Activated T-cell treated with anti-CD3 and anti-CD28 coated beads, Interleukin-2, amount 50 U/mL, for 24 hours (primary cell): ENCODE measurements around the gene CYP39A1.

Source experiments
- DNase-seq: peaks from one replicate; pipeline ENCODE4 v3.0.0-alpha.2; 2020
- H3K27ac Mint-ChIP-seq: 2 replicates; pipeline ENCODE4 v1.8.0; 2020; ENCODE audit warnings: mild to moderate bottlenecking, mixed read lengths
- H3K27me3 Mint-ChIP-seq: 2 replicates; pipeline ENCODE4 v1.8.0; 2020; ENCODE audit warnings: mixed read lengths
- H3K36me3 Mint-ChIP-seq: 2 replicates; pipeline ENCODE4 v1.8.0; 2020; ENCODE audit warnings: low read depth, mixed read lengths
- H3K4me1 Mint-ChIP-seq: 2 replicates; pipeline ENCODE4 v1.8.0; 2020; ENCODE audit warnings: low read depth, mixed read lengths
- H3K4me3 Mint-ChIP-seq: 2 replicates; pipeline ENCODE4 v1.8.0; 2020; ENCODE audit warnings: mild to moderate bottlenecking, moderate library complexity, mixed read lengths
- H3K9me3 Mint-ChIP-seq: 2 replicates; pipeline ENCODE4 v1.8.0; 2020; ENCODE audit warnings: mixed read lengths

The CYP39A1 gene

DNA sequence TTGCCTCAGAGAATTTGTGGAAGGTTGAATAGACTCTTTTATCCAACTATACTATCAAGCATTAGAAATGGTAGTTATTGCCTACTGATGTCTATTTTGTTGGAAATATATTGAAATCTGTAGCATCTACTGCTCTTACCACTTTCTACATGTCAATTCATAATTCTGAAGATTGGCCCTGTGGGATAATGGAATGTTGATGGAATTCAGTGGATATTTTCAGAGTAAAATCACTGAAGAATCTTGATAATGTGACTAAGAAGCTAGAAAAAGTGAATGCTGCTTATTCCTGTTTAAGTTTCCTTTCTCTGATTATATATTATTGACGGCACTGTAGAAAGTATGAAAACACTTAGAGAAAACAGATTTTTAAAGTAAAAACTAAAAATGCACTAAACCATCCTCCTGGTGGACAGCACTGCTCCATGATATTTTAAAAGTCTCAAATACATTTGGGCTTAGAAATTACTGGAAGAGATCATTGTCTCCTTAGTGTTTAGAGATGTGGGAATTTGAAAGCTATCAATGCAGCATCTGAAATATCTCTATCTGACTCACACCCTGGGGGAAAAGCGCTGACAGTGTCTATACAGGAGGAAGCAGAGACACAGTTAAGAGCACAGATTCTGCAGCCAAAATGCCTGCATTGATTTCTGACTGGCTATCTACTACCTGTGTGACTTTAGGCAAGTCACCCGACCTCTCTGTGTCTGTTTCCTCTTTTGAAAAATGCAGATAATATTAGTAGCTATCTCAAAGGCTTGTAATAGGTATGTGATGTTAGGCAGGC is 123.5 kb downstream of the CYP39A1 start:
- Mint-ChIP-seq H3K27ac (no peak overlapping the region), H3K4me1 (no peaks in the 10 kb centered on the region), H3K36me3 (no peaks in the 10 kb centered on the region), H3K4me3 (no peak overlapping the region), H3K9me3 (no peaks in the 10 kb centered on the region), H3K27me3 (peaks cover 51% of the 10 kb centered on the region)
- DNase-seq = no peak

GRCh38 chr6:46526607-46527006 is 126.0 kb downstream of the CYP39A1 start:
- Mint-ChIP-seq H3K4me3 (no peak overlapping the region), H3K27ac (no peak overlapping the region), H3K4me1 (no peaks in the 10 kb centered on the region), H3K27me3 (peaks cover 45% of the 10 kb centered on the region), H3K36me3 (no peaks in the 10 kb centered on the region), H3K9me3 (no peaks in the 10 kb centered on the region)
- no peak for DNase-seq

- Mint-ChIP-seq H3K4me1 (no peaks in the 10 kb centered on the region), H3K4me3 (no peak overlapping the region), H3K36me3 (no peaks in the 10 kb centered on the region), H3K27ac (no peak overlapping the region), H3K27me3 (peaks cover 44% of the 10 kb centered on the region), H3K9me3 (no peaks in the 10 kb centered on the region)
- DNase-seq = no peak
Measured at GRCh38 chr6:46525583-46525982, 127.0 kb downstream of the CYP39A1 start.

DNA sequence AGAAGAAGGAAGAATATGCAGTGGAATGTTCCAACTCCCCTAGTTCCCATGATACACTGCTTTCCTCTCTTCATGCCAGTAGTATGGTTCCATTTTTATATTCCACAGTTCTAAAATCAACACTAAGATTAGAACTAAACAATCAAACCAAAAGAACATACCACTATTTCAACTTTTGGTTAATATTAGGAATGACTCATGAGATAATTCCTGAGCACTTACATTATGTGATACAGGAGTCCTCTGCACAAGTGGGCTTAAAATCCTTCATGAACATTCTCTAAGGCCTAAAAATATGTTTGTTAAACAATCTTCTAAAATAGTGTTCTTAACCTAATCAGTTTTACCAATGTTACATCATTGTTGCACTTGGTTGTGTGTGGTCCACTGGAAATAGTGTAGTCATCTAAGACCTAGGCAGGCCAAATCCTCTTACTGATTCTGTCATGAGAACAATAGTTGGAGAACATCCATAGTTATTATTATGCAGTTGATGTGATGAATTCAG is 131.1 kb downstream of the CYP39A1 start:
- H3K27me3 Mint-ChIP-seq = peaks cover 17% of the 10 kb centered on the region
- DNase-seq = no peak
- no peaks in the 10 kb centered on the region for H3K4me1 Mint-ChIP-seq
- no peaks in the 10 kb centered on the region for H3K9me3 Mint-ChIP-seq
- H3K27ac Mint-ChIP-seq = no peak overlapping the region
- no peaks in the 10 kb centered on the region for H3K36me3 Mint-ChIP-seq
- no peak overlapping the region for H3K4me3 Mint-ChIP-seq

DNA sequence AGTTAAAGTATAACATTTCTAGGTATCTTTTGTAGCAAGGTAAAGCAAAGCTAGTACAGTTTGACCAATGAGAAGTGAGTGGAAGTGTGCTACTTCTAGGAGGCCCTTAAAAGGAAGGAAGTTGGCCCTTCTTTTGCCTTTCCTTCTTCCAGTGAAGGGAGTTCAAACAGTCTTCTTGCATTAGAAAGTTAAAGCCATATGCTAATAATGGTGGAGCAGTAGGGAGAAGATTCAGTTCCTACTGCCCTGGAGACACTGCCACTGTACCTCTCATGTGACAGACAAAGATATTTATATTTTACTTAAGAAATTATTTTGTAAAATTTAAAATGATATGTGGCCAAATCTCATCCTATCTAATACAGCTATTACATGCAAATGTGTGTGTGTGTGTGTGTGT is 135.4 kb downstream of the CYP39A1 start:
- Mint-ChIP-seq H3K27ac (no peak overlapping the region), H3K27me3 (peaks cover 10% of the 10 kb centered on the region), H3K4me1 (no peaks in the 10 kb centered on the region), H3K9me3 (no peaks in the 10 kb centered on the region), H3K4me3 (no peak overlapping the region), H3K36me3 (no peaks in the 10 kb centered on the region)
- DNase-seq = no peak

DNA sequence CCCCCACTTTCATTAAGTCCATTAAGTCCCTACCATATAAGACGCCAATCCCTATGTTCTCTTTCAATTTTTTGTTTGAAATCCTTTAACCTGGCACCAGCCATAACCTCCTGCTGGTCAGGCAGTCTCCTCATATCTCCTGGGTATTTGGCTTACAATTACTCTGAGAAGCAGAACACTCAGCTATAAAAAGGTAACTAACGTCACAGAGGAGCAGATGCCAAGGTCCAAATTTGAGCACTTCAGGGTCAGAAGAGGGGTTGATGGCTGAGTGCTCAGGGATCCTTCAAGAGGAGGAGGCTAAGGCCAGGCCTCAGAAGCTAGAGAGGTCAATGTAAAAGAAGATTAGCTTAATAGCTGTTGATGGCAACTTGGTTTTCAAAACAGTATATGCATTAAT is 139.1 kb downstream of the CYP39A1 start:
- no peak for DNase-seq
- H3K27me3 Mint-ChIP-seq = peaks cover 16% of the 10 kb centered on the region
- H3K9me3 Mint-ChIP-seq = no peaks in the 10 kb centered on the region
- no peaks in the 10 kb centered on the region for H3K36me3 Mint-ChIP-seq
- H3K27ac Mint-ChIP-seq = no peak overlapping the region
- no peak overlapping the region for H3K4me3 Mint-ChIP-seq
- no peaks in the 10 kb centered on the region for H3K4me1 Mint-ChIP-seq

- Mint-ChIP-seq H3K36me3 (no peaks in the 10 kb centered on the region), H3K27ac (no peak overlapping the region), H3K9me3 (no peaks in the 10 kb centered on the region)
Measured at GRCh38 chr6:46511320-46511719, 141.3 kb downstream of the CYP39A1 start.

DNA sequence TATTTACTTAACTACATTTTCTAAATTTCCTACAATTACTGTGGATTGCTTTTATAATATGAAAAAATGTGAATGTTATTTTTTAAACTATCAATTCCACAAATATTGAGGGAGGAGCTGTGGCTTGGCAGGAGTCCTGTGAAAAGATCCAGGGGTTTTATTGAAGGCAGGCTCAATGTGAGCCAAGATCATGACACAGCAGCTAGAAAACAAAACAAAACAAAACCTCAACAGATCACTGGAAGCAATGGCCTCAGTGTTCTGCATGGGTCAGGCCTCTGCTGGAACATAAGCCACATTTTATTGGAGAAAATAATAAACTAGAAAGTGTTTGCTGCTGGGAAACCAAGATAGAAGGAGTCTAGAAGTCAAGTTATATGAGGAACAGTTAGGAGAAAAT is 142.0 kb downstream of the CYP39A1 start:
- H3K36me3 Mint-ChIP-seq = no peaks in the 10 kb centered on the region
- no peak for DNase-seq
- H3K27me3 Mint-ChIP-seq = peaks cover 16% of the 10 kb centered on the region
- H3K4me3 Mint-ChIP-seq = no peak overlapping the region
- H3K9me3 Mint-ChIP-seq = no peaks in the 10 kb centered on the region
- H3K27ac Mint-ChIP-seq = no peak overlapping the region
- no peaks in the 10 kb centered on the region for H3K4me1 Mint-ChIP-seq

More at GRCh38 chr6:46511320-46511719, 141.3 kb downstream of the CYP39A1 start:
- H3K4me3 Mint-ChIP-seq = no peak overlapping the region
- no peak for DNase-seq
- no peaks in the 10 kb centered on the region for H3K4me1 Mint-ChIP-seq
- H3K27me3 Mint-ChIP-seq = peaks cover 16% of the 10 kb centered on the region

- Mint-ChIP-seq H3K9me3 (no peaks in the 10 kb centered on the region), H3K27me3 (peaks cover 14% of the 10 kb centered on the region)
Measured at GRCh38 chr6:46509981-46510510, 142.6 kb downstream of the CYP39A1 start.

GRCh38 chr6:46509063-46509462 is 143.6 kb downstream of the CYP39A1 start:
- DNase-seq = no peak
- Mint-ChIP-seq H3K9me3 (no peaks in the 10 kb centered on the region), H3K4me1 (no peaks in the 10 kb centered on the region), H3K27ac (no peak overlapping the region), H3K27me3 (peaks cover 14% of the 10 kb centered on the region), H3K4me3 (no peak overlapping the region), H3K36me3 (no peaks in the 10 kb centered on the region)

More at GRCh38 chr6:46509981-46510510, 142.6 kb downstream of the CYP39A1 start:
- Mint-ChIP-seq H3K27ac (no peak overlapping the region), H3K4me3 (no peak overlapping the region), H3K36me3 (no peaks in the 10 kb centered on the region), H3K4me1 (no peaks in the 10 kb centered on the region)
- no peak for DNase-seq

DNA sequence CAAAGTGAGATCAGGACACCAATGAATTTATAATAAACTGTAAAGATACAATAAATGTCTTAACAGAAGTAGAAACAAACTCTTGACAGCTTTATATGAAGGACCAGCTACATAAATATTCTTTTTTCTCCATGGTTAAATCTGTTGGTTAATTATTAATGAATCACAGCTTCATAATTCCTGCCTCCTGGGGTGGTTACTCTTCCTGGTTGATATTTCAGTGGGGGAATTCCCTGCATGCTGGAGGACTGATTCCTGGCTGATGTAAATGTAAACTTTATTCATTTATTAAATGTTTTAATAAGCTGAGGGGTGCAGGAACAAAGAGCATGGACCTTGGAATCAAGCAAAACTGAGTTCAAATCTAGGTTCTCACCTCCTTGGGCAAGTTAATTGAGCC is 145.2 kb downstream of the CYP39A1 start:
- DNase-seq = no peak
- Mint-ChIP-seq H3K4me3 (no peak overlapping the region), H3K36me3 (no peaks in the 10 kb centered on the region), H3K27me3 (peaks cover 11% of the 10 kb centered on the region), H3K27ac (no peak overlapping the region), H3K9me3 (no peaks in the 10 kb centered on the region), H3K4me1 (no peaks in the 10 kb centered on the region)

DNA sequence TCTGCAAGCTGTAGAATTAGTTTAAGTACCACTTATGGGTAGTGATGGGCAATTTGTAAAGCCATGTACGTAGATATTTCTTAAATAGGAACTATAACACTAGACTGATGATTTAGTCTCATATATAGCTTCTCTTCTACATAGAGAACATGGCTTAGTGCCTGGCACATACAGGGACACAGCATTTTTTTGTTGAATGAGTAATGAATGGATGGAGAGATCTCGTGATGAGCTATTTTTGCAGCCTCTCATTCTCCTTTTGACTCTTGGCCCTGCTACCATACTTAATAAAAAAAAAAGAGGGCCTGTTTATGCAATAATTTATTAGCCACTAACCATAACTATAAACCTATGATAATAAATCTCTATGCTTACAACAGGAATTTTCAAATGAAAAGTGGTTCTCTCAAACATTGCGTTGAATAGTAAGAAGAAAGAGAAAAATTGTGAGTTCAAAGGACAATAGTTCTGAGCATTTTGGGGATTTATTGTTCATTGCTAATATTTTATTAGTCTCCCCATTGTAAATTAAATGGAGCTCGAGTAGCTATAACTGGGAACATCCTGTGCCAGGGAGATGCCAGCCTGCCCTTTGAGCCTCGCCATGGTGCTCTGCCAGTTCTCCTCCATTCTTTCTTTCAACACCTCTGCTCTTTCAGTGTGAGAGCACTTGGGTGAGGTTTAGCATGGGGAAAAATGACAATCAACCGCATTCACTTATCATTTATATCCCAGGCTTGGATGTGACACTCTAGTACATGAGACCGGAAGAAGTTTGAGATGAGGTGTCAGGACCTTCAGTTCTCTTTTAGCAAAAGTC is 146.7 kb downstream of the CYP39A1 start:
- no peak overlapping the region for H3K4me3 Mint-ChIP-seq
- H3K9me3 Mint-ChIP-seq = no peaks in the 10 kb centered on the region
- no peak for DNase-seq
- H3K27me3 Mint-ChIP-seq = peaks cover 19% of the 10 kb centered on the region
- H3K36me3 Mint-ChIP-seq = no peaks in the 10 kb centered on the region
- H3K27ac Mint-ChIP-seq = no peak overlapping the region
- H3K4me1 Mint-ChIP-seq = no peaks in the 10 kb centered on the region

- no peak overlapping the region for H3K27ac Mint-ChIP-seq
- H3K36me3 Mint-ChIP-seq = no peaks in the 10 kb centered on the region
- no peaks in the 10 kb centered on the region for H3K4me1 Mint-ChIP-seq
- no peak for DNase-seq
- H3K4me3 Mint-ChIP-seq = no peak overlapping the region
- H3K9me3 Mint-ChIP-seq = no peaks in the 10 kb centered on the region
- peaks cover 20% of the 10 kb centered on the region for H3K27me3 Mint-ChIP-seq
Measured at GRCh38 chr6:46504242-46504641, 148.4 kb downstream of the CYP39A1 start.

DNA sequence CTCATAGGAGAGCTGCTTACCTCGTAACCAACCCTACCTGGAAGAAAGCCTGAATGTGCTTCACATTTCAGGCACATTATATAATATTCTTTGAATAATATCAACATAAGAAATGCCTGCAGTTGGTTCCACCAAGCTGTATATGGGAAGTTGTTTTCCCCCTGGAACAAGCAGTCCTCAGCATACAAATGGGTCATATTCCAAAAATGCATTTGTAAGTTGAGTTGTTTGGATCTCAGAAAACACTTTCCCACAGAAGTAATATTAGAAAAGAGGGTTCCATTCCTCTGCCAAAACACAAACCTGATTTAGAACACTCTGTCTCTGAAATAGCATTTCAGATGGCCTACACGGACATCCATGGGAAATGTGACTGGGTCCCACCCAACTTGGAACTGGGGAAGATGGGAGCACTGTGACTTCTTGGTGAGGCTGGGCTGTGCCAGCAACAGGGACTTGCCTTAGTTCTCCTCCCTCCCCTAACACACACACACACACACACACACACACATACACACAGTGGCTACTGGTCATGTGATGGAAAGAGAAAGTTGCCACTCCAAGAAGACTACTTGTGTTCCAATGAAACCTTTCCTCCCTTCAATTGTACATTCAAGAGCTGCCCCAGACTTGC is 150.0 kb downstream of the CYP39A1 start:
- Mint-ChIP-seq H3K27me3 (peaks cover 27% of the 10 kb centered on the region), H3K36me3 (no peaks in the 10 kb centered on the region), H3K4me3 (no peak overlapping the region), H3K9me3 (no peaks in the 10 kb centered on the region), H3K4me1 (no peaks in the 10 kb centered on the region), H3K27ac (no peak overlapping the region)
- no peak for DNase-seq
